Prostate gland (tissue), 2 donors: Measurements from ENCODE around the gene ENTREP1.

ENCODE experiments used
- POLR2A ChIP-seq: fragments of 450-650 bp; IDR thresholded peaks from one replicate; pipeline ENCODE4 v1.6.1; 2016; ENCODE audit warnings: antibody characterized with exemption, mild to moderate bottlenecking
- POLR2AphosphoS5 ChIP-seq: sonication (generic); formaldehyde crosslinking; IDR thresholded peaks from one replicate; pipeline ENCODE4 v1.6.1; 2017; ENCODE audit warnings: antibody characterized with exemption
- TF ChIP-seq, protein P1 (sequence below), 4 experiments: fragments of 200-600 bp in 2 of 4; fragments of 450-650 bp in 2 of 4; sonication (generic) in 2 of 4; IDR thresholded peaks; 1 replicate in 3 of 4; 2 replicates in 1 of 4; pipeline ENCODE4 v1.5.1; 2016 to 2019; ENCODE audit warnings: antibody characterized with exemption in 4 of 4, mild to moderate bottlenecking in 2 of 4, moderate library complexity in 2 of 4

DNA sequence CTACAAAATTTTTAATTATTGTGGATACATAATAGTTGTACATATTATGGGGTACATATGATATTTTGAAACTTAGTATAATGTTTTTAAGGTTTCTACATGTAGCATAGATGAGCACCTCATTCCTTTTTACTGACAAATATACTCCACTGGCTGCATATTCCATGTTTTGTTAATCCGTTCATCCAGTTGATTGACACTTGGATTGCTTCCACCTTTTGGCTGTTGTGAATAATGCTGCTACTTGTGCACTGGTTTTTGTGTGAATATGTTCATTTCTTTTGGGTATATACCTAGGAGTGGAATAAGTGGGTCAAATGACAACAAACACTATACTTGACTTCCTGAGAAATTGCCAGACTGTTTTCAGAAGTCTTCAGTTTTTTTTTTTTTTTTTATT is 2.8 kb upstream of the ENTREP1 start:
- TF ChIP-seq POLR2A: no peak
- TF ChIP-seq, protein P1, sequence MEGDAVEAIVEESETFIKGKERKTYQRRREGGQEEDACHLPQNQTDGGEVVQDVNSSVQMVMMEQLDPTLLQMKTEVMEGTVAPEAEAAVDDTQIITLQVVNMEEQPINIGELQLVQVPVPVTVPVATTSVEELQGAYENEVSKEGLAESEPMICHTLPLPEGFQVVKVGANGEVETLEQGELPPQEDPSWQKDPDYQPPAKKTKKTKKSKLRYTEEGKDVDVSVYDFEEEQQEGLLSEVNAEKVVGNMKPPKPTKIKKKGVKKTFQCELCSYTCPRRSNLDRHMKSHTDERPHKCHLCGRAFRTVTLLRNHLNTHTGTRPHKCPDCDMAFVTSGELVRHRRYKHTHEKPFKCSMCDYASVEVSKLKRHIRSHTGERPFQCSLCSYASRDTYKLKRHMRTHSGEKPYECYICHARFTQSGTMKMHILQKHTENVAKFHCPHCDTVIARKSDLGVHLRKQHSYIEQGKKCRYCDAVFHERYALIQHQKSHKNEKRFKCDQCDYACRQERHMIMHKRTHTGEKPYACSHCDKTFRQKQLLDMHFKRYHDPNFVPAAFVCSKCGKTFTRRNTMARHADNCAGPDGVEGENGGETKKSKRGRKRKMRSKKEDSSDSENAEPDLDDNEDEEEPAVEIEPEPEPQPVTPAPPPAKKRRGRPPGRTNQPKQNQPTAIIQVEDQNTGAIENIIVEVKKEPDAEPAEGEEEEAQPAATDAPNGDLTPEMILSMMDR (IDR thresholded peaks at IDR 0.05): no peak
- no peak for TF ChIP-seq POLR2AphosphoS5
